ENCODE data around the gene AKT2.

DNA sequence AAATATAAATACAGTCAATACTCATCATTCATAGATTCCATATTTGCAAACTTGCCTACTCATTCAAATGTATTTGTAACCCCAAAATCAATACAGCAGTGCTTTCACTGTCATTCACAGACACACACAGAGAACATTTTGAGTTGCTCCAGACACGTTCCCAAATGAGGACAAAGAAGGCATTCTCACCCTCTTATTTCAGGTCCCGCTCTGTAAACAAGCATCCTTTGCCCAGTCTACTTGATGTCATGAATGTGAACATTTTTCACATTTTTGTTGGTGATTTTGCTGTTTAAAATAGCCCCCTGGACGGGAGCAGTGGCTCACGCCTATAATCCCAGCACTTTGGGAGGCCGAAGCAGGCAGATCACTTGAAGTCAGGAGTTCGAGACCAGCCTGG is 47.5 kb upstream of the AKT2 start:
- TF ChIP-seq REST (IDR thresholded peaks at IDR 0.05) (no peak), PHF8 (IDR thresholded peaks at IDR 0.05; ENCODE audit: borderline replicate concordance, low read depth) (no peak), RAD21 (conservative IDR thresholded peaks at IDR 0.05 in 1 of 2, IDR thresholded peaks at IDR 0.05 in 1 of 2) (no peak), POLR2A (IDR thresholded peaks at IDR 0.05; ENCODE audit: low read length) (no peak), MYC (IDR thresholded peaks at IDR 0.05; ENCODE audit: borderline replicate concordance, low read length) (no peak), HDAC2 (IDR thresholded peaks at IDR 0.05) (no peak), ESRRA (IDR thresholded peaks at IDR 0.05; ENCODE audit: borderline replicate concordance, low read length) (no peak), EP300 (IDR thresholded peaks at IDR 0.05) (no peak), RFX5 (IDR thresholded peaks at IDR 0.05) (no peak), E2F6 (IDR thresholded peaks at IDR 0.05; ENCODE audit: borderline replicate concordance, low read depth) (no peak), ATOH8 (CRISPR knock-in tag; IDR thresholded peaks at IDR 0.05; ENCODE audit: low read depth) (no peak)
- TF ChIP-seq, protein P1, sequence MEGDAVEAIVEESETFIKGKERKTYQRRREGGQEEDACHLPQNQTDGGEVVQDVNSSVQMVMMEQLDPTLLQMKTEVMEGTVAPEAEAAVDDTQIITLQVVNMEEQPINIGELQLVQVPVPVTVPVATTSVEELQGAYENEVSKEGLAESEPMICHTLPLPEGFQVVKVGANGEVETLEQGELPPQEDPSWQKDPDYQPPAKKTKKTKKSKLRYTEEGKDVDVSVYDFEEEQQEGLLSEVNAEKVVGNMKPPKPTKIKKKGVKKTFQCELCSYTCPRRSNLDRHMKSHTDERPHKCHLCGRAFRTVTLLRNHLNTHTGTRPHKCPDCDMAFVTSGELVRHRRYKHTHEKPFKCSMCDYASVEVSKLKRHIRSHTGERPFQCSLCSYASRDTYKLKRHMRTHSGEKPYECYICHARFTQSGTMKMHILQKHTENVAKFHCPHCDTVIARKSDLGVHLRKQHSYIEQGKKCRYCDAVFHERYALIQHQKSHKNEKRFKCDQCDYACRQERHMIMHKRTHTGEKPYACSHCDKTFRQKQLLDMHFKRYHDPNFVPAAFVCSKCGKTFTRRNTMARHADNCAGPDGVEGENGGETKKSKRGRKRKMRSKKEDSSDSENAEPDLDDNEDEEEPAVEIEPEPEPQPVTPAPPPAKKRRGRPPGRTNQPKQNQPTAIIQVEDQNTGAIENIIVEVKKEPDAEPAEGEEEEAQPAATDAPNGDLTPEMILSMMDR (IDR thresholded peaks at IDR 0.05): no peak
- TF ChIP-seq, protein P2, sequence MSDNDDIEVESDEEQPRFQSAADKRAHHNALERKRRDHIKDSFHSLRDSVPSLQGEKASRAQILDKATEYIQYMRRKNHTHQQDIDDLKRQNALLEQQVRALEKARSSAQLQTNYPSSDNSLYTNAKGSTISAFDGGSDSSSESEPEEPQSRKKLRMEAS (IDR thresholded peaks at IDR 0.05): no peak
